ENCODE measurements around the gene ATP6V1B1. TPM values are rescaled to one million over a fixed set of nuclear protein-coding genes. Genes with fewer than 3 reads are reported as not detected.

Gene ATP6V1B1
- total and polyA plus RNA-seq, 12 donors, result 0.14 to 4.6 (median 0.69) TPM; not detected in 4

DNA sequence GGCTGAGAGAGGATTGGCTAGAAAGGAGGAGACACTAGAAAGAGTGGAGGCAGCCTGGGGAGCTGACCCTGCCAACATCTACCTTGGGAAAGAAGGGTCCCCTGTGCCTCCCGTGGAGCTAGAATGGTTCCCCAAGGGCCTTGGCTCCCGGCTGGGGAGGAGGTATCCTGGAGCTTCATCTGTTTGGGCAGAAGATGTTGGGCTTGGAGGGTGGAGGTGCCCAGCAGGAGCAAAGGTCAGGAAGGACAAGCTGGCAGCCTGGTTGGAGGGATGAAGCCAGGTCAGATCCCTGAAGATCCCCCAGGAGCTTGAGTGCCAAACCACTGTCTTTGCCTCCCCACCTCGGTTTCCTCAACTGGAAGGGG lies 2.9 kb downstream of the ATP6V1B1 start:
- intact Hi-C loops (cut with DNase I), result loop anchor here in 1 of 2 donors (10.0 kb wide), 1 partner anchor 154 kb away; no protein-coding TSS in a partner anchor
- Histone ChIP-seq H3K4me1 (replicated peaks in 1 of 2) (no peaks in the 10 kb centered on the region), H3K4me3 (no peak overlapping the region), H3K27me3 (no peaks in the 10 kb centered on the region), H3K9me3 (replicated peaks in 1 of 3) (no peaks in the 10 kb centered on the region), H3K27ac (no peak overlapping the region), H3K36me3 (replicated peaks in 1 of 2) (no peaks in the 10 kb centered on the region)
- no peak for TF ChIP-seq POLR2A (IDR thresholded peaks at IDR 0.05)
- TF ChIP-seq, protein P1, sequence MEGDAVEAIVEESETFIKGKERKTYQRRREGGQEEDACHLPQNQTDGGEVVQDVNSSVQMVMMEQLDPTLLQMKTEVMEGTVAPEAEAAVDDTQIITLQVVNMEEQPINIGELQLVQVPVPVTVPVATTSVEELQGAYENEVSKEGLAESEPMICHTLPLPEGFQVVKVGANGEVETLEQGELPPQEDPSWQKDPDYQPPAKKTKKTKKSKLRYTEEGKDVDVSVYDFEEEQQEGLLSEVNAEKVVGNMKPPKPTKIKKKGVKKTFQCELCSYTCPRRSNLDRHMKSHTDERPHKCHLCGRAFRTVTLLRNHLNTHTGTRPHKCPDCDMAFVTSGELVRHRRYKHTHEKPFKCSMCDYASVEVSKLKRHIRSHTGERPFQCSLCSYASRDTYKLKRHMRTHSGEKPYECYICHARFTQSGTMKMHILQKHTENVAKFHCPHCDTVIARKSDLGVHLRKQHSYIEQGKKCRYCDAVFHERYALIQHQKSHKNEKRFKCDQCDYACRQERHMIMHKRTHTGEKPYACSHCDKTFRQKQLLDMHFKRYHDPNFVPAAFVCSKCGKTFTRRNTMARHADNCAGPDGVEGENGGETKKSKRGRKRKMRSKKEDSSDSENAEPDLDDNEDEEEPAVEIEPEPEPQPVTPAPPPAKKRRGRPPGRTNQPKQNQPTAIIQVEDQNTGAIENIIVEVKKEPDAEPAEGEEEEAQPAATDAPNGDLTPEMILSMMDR (IDR thresholded peaks at IDR 0.05), result no peak
- WGBS, 4 donors, result 33 to 69% (median 56%) methylated on average over 1 to 3 of the region's 3 CpGs
- no peak for DNase-seq

DNA sequence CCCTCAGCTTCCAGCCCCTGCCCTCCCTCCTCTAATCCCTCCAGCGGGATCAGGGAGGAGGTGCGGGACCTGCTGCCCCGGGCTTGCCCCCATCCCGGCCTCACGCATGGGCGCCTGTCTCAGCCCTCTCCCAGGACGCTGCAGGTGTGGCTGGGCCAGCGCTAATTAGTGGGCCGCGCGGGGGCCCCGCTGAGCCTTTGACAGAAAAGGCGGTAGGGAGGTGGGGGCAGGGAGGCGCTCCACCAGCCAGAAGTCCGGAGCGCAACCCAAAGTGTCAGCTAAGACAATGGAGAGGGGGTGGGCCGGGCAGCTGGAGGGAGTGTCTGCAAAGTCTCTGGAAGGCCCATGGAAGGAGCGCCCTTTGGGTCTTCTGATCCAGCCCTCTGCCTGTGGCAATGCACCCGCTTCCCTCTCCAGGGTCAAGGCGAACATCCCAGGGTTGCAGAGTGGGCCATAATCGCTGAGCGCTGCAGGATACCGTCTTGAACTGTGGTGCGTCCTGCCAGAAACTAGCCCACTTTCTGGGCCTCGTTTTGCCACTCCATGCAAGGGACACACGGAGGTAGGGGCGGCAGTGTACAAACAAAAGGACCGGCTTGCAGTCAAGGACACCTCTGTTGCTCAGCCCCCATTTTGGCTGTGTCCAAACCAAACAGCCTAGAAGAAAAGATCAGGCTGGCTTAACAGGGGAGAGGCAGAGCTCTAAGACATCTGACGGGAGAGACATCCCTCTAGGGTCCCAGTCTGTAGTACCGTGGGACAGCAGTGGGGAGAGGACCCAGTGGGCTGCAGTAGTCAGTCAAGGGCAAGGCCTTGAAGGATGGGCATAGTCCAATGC lies 3.5 kb downstream of the ATP6V1B1 start:
- Histone ChIP-seq H3K4me1 (replicated peaks in 1 of 2) (no peaks in the 10 kb centered on the region), H3K36me3 (replicated peaks in 1 of 2) (no peaks in the 10 kb centered on the region), H3K27ac (no peak overlapping the region), H3K9me3 (replicated peaks in 1 of 3) (no peaks in the 10 kb centered on the region), H3K27me3 (no peaks in the 10 kb centered on the region), H3K4me3 (no peak overlapping the region)
- intact Hi-C loops (cut with DNase I), result loop anchor here in 1 of 2 donors (10.0 kb wide), 1 partner anchor 154 kb away; no protein-coding TSS in a partner anchor
- peak in 1 of 7 donors; percentile 12 for DNase-seq
- WGBS, 4 donors, result 46 to 67% (median 64%) methylated on average over 22 to 30 of the region's 30 CpGs
- TF ChIP-seq, protein P1 (IDR thresholded peaks at IDR 0.05), result no peak
- TF ChIP-seq POLR2A (IDR thresholded peaks at IDR 0.05), result no peak

DNA sequence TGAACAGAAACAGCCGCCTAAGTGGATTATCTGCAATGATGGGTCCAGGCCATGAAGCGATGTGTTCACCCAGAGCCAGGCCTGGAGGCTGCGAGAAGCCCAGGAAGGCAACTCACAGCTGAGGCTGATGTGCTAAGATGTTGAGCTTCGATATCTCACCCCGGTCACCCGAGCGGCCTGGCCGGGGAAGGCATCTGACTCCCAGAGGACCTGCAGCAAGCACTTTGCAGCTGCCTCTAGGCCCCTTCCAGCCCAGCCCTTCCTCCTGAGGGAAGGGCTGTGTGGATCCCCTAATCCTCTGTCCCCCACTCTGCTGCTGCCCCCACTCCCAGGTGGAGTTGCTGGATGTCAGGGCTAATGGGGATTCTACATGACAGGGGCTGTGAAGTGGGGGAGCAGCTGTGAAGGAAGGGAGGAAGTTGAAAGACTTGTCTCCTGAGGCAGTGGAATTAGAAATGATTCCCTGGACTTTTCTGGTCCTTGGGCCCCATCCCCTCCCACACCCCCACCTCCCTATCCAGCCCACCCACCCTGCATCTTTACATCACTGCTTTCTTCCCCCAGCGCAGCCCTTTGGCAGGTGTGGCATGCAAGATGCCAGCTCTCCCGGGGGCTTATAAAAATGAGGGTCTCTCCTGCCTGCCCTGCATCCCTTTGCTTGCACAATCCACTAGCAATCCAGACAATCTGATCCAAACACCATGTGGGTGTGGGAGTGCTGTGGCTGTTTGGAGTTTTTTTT lies 4.3 kb downstream of the ATP6V1B1 start:
- H3K27me3 ChIP-seq, result no peaks in the 10 kb centered on the region
- intact Hi-C loops (cut with DNase I), result loop anchor here in 1 of 2 donors (5.0 to 10.0 kb wide), 2 partner anchors 78 to 155 kb away; no protein-coding TSS in a partner anchor
- no peak overlapping the region for H3K4me3 ChIP-seq

More for the DNA sequence above, 4.3 kb downstream of the ATP6V1B1 start:
- 81 to 86% (median 83%) methylated on average over 8 to 10 of the region's 10 CpGs for WGBS, 4 donors
- no peak for DNase-seq
- TF ChIP-seq POLR2A (IDR thresholded peaks at IDR 0.05), result no peak
- TF ChIP-seq, protein P1 (IDR thresholded peaks at IDR 0.05), result no peak
- Histone ChIP-seq H3K27ac (no peak overlapping the region), H3K9me3 (replicated peaks in 1 of 3) (no peaks in the 10 kb centered on the region), H3K36me3 (replicated peaks in 1 of 2) (no peaks in the 10 kb centered on the region), H3K4me1 (replicated peaks in 1 of 2) (no peaks in the 10 kb centered on the region)
